Astrocyte (in vitro differentiated cells and primary cell): ENCODE data around the gene ZBTB21. TPM values are rescaled to one million over a fixed set of nuclear protein-coding genes. Genes with fewer than 3 reads are reported as not detected.

Experiments
- DNase-seq: peaks from one replicate; pipeline ENCODE4 v3.0.0-alpha.2; 2010; ENCODE audit warnings: low read depth
- FAIRE-seq: peaks from 2 replicates; lab custom pipeline; 2011; peaks lifted over from hg19 to GRCh38; lab: Jason Lieb, UNC
- H2AFZ ChIP-seq: 2 replicates; pipeline ENCODE4 v1.6.0; 2012; ENCODE audit warnings: low read depth, low read length, inconsistent platforms
- H3K27ac ChIP-seq: 2 replicates; pipeline ENCODE4 v1.5.1; 2011; ENCODE audit warnings: low read depth, low read length, inconsistent platforms
- H3K27me3 ChIP-seq: 2 replicates; pipeline ENCODE4 v1.6.0; 2011; ENCODE audit warnings: low read length, inconsistent platforms; ENCODE audit not compliant: insufficient read depth
- H3K36me3 ChIP-seq: 2 replicates; pipeline ENCODE4 v1.5.1; 2011; ENCODE audit warnings: low read length, inconsistent platforms; ENCODE audit not compliant: insufficient read depth
- H3K4me1 ChIP-seq: 2 replicates; pipeline ENCODE4 v1.5.1; 2011; ENCODE audit warnings: low read length, inconsistent platforms; ENCODE audit not compliant: insufficient read depth
- H3K4me2 ChIP-seq: 2 replicates; pipeline ENCODE4 v1.6.0; 2012; ENCODE audit warnings: low read length, inconsistent platforms
- H3K4me3 ChIP-seq: 2 replicates; pipeline ENCODE4 v1.5.1; 2011; ENCODE audit warnings: low read depth, mild to moderate bottlenecking, low read length, inconsistent platforms; ENCODE audit not compliant: insufficient read depth
- H3K79me2 ChIP-seq: 2 replicates; pipeline ENCODE4 v1.6.0; 2012; ENCODE audit warnings: mild to moderate bottlenecking, low read length, inconsistent platforms; ENCODE audit not compliant: insufficient read depth
- H3K9ac ChIP-seq: 2 replicates; pipeline ENCODE4 v1.6.0; 2012; ENCODE audit warnings: mild to moderate bottlenecking, low read length, inconsistent platforms
- H3K9me3 ChIP-seq: 2 replicates; pipeline ENCODE4 v1.5.1; 2012; ENCODE audit warnings: low read depth, mild to moderate bottlenecking, low read length, inconsistent platforms; ENCODE audit not compliant: insufficient read depth
- H4K20me1 ChIP-seq: 2 replicates; pipeline ENCODE4 v1.6.0; 2012; ENCODE audit warnings: low read length, inconsistent platforms; ENCODE audit not compliant: insufficient read depth
- H3K27ac Mint-ChIP-seq: one replicate; pipeline ENCODE4 v1.8.0; 2021; ENCODE audit warnings: mild to moderate bottlenecking, mixed read lengths; ENCODE audit not compliant: unreplicated experiment
- H3K27me3 Mint-ChIP-seq: one replicate; pipeline ENCODE4 v1.8.0; 2021; ENCODE audit warnings: low read depth, mixed read lengths; ENCODE audit not compliant: unreplicated experiment
- H3K36me3 Mint-ChIP-seq: one replicate; pipeline ENCODE4 v1.8.0; 2021; ENCODE audit warnings: low read depth, mixed read lengths; ENCODE audit not compliant: unreplicated experiment
- H3K4me1 Mint-ChIP-seq: one replicate; pipeline ENCODE4 v1.8.0; 2021; ENCODE audit warnings: low read depth, mixed read lengths; ENCODE audit not compliant: unreplicated experiment
- H3K4me3 Mint-ChIP-seq: one replicate; pipeline ENCODE4 v1.8.0; 2021; ENCODE audit warnings: mild to moderate bottlenecking, moderate library complexity, mixed read lengths; ENCODE audit not compliant: unreplicated experiment
- H3K9me3 Mint-ChIP-seq: one replicate; pipeline ENCODE4 v1.8.0; 2021; ENCODE audit warnings: mild to moderate bottlenecking, mixed read lengths; ENCODE audit not compliant: unreplicated experiment
- EZH2 ChIP-seq: IDR thresholded peaks from 2 replicates; pipeline ENCODE4 v1.6.1; 2012; ENCODE audit warnings: mild to moderate bottlenecking, low read length, inconsistent platforms; ENCODE audit not compliant: insufficient read depth
- total RNA-seq: library from RNA; stranded (reverse); gene quantifications from 2 replicates; pipeline ENCODE4 v1.2.1, GENCODE V29; 2021
- TF ChIP-seq, protein P1 (sequence below): IDR thresholded peaks from 2 replicates; pipeline ENCODE4 v1.5.1; 2011; ENCODE audit warnings: low read depth, mild to moderate bottlenecking, inconsistent platforms, low read length, moderate library complexity; ENCODE audit not compliant: insufficient read depth

ZBTB21 gene
- total RNA-seq, 1 donor from 2014 or later: 20.5 TPM

DNA sequence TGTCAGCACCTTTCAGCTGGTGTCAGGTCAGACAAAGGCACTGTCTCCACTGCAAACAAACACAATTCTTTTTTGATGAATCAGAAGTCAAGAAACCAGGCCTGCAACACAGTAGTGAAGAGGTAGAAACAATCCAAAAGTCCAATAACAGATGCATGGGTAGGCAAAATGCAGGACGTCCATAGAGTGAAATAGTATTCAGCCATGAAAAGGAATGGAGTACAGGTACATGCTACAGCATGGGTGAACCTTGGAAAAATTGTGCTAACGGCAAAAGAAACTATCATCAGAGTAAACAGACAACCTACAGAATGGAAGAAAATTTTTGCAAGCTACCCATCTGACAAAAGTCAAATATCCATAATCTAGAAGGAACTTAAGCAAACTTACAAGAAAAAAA, 26.2 kb upstream of the ZBTB21 start:
- H3K27me3 ChIP-seq: no peaks in the 10 kb centered on the region
- H3K4me1 ChIP-seq: peaks cover 26% of the 10 kb centered on the region
- H3K4me2 ChIP-seq: no peak overlapping the region
- Mint-ChIP-seq H3K4me3 (no peak overlapping the region), H3K9me3 (peaks cover 10% of the 10 kb centered on the region), H3K36me3 (no peaks in the 10 kb centered on the region), H3K4me1 (peaks cover 16% of the 10 kb centered on the region), H3K27me3 (peaks cover 12% of the 10 kb centered on the region), H3K27ac (no peak overlapping the region)
- no peaks in the 10 kb centered on the region for H3K9me3 ChIP-seq
- no peak overlapping the region for H3K9ac ChIP-seq
- H3K36me3 ChIP-seq: no peaks in the 10 kb centered on the region
- no peak overlapping the region for H2AFZ ChIP-seq
- no peak overlapping the region for H3K27ac ChIP-seq
- no peak overlapping the region for H3K4me3 ChIP-seq
- H3K79me2 ChIP-seq: no peaks in the 10 kb centered on the region
- FAIRE-seq (no peak), DNase-seq (no peak)
- H4K20me1 ChIP-seq: no peaks in the 10 kb centered on the region
- TF ChIP-seq EZH2: no peak
- TF ChIP-seq, protein P1, sequence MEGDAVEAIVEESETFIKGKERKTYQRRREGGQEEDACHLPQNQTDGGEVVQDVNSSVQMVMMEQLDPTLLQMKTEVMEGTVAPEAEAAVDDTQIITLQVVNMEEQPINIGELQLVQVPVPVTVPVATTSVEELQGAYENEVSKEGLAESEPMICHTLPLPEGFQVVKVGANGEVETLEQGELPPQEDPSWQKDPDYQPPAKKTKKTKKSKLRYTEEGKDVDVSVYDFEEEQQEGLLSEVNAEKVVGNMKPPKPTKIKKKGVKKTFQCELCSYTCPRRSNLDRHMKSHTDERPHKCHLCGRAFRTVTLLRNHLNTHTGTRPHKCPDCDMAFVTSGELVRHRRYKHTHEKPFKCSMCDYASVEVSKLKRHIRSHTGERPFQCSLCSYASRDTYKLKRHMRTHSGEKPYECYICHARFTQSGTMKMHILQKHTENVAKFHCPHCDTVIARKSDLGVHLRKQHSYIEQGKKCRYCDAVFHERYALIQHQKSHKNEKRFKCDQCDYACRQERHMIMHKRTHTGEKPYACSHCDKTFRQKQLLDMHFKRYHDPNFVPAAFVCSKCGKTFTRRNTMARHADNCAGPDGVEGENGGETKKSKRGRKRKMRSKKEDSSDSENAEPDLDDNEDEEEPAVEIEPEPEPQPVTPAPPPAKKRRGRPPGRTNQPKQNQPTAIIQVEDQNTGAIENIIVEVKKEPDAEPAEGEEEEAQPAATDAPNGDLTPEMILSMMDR: no peak

DNA sequence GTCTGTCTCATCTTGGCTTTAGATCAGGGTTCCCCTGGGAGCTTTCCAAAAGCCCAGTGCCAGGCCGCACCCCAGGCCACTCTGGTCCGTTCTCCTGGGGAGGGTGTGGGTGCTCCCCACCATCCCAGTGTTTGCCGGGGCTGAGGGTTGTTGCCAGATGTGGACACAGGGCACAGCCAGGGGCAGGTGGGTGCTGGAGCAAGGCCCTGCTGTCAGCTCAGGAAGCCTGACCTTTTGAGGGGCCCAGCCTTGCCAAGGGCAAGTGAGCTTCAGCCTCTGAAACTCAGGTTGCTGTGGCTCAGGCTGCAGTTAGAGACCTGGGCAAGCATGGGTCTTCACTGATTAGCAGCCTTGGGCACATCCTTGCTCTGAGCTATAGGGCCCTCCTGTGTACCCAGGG, 22.8 kb upstream of the ZBTB21 start:
- H3K79me2 ChIP-seq: no peaks in the 10 kb centered on the region
- no peak overlapping the region for H2AFZ ChIP-seq
- no peak overlapping the region for H3K4me3 ChIP-seq
- H3K4me1 Mint-ChIP-seq: no peaks in the 10 kb centered on the region
- no peak overlapping the region for H3K27ac Mint-ChIP-seq
- H3K9me3 Mint-ChIP-seq: peaks cover 21% of the 10 kb centered on the region
- H3K9me3 ChIP-seq: no peaks in the 10 kb centered on the region
- no peaks in the 10 kb centered on the region for H3K36me3 Mint-ChIP-seq
- peaks cover 24% of the 10 kb centered on the region for H3K27me3 Mint-ChIP-seq
- no peak overlapping the region for H3K9ac ChIP-seq
- FAIRE-seq: no peak
- H3K27me3 ChIP-seq: peaks cover 3% of the 10 kb centered on the region
- no peaks in the 10 kb centered on the region for H3K36me3 ChIP-seq
- H3K4me1 ChIP-seq: no peaks in the 10 kb centered on the region
- TF ChIP-seq, protein P1: no peak
- no peak for TF ChIP-seq EZH2
- H3K4me3 Mint-ChIP-seq: no peak overlapping the region
- DNase-seq: no peak
- no peak overlapping the region for H3K4me2 ChIP-seq
- H4K20me1 ChIP-seq: no peaks in the 10 kb centered on the region
- H3K27ac ChIP-seq: no peak overlapping the region

DNA sequence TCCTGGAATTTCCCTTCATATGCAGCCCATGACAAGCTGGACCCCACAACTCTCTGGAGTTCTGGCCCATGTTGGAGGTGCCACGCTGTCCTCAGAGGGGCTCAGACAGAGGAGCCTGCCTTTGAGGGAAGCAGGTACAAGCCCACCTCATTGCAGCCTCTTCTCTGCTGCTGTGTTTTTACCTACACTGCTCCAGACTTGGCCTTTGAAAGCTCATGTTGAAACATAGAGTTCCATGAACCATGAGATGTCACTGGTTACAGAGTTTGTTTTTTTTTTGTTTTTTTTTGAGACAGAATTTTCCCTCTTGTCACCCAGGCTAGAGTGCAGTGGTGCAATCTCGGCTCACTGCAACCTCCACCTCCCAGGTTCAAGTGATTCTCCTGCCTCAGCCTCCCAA, 22.1 kb upstream of the ZBTB21 start:
- no peaks in the 10 kb centered on the region for H3K4me1 Mint-ChIP-seq
- Histone ChIP-seq H3K4me1 (no peaks in the 10 kb centered on the region), H3K4me2 (no peak overlapping the region), H3K4me3 (no peak overlapping the region), H3K79me2 (no peaks in the 10 kb centered on the region), H3K27ac (no peak overlapping the region), H3K27me3 (peaks cover 3% of the 10 kb centered on the region), H3K36me3 (no peaks in the 10 kb centered on the region), H4K20me1 (no peaks in the 10 kb centered on the region), H3K9ac (no peak overlapping the region), H2AFZ (no peak overlapping the region), H3K9me3 (no peaks in the 10 kb centered on the region)
- FAIRE-seq (no peak), DNase-seq (no peak)
- peaks cover 18% of the 10 kb centered on the region for H3K9me3 Mint-ChIP-seq
- no peaks in the 10 kb centered on the region for H3K36me3 Mint-ChIP-seq
- TF ChIP-seq, protein P1: no peak
- no peak for TF ChIP-seq EZH2
- no peak overlapping the region for H3K4me3 Mint-ChIP-seq
- H3K27me3 Mint-ChIP-seq: peaks cover 26% of the 10 kb centered on the region
- no peak overlapping the region for H3K27ac Mint-ChIP-seq
